ENCODE data around the gene ZNF580.

- no peak for TF ChIP-seq POLR2A (IDR thresholded peaks at IDR 0.05; ENCODE audit: low read length)
- TF ChIP-seq GATA1 (IDR thresholded peaks at IDR 0.05; ENCODE audit: low read depth, low read length): no peak
Observed at GRCh38 chr19:55603115-55603514, 37.7 kb upstream of the ZNF580 start.
